Vagina (tissue), 2 donors: ENCODE data around the gene SGIP1. TPM values are rescaled to one million over a fixed set of nuclear protein-coding genes. Genes with fewer than 3 reads are reported as not detected.

Experiments
- DNase-seq, 2 donors: peaks; one replicate each; pipeline ENCODE4 v3.0.0-alpha.2; 2017; ENCODE audit errors: extremely low spot score in 2 of 2
- H3K27ac ChIP-seq: fragments of 200-600 bp; sonication (generic); one replicate; pipeline ENCODE4 v1.5.1; 2019
- H3K27me3 ChIP-seq: fragments of 200-600 bp; sonication (generic); one replicate; pipeline ENCODE4 v1.5.1; 2019
- H3K36me3 ChIP-seq, 2 donors: fragments of 200-600 bp; sonication (generic); one replicate each; pipeline ENCODE4 v1.5.1; 2017 to 2019
- H3K4me1 ChIP-seq: fragments of 200-600 bp; sonication (generic); one replicate; pipeline ENCODE4 v1.5.1; 2019
- H3K4me3 ChIP-seq, 2 donors: fragments of 200-600 bp; sonication (generic); 1 replicate in 1 of 2; 2 replicates in 1 of 2; pipeline ENCODE4 v1.5.1; 2016 to 2019
- H3K9me3 ChIP-seq: fragments of 200-600 bp; sonication (generic); one replicate; pipeline ENCODE4 v1.5.1; 2019
- CTCF ChIP-seq, 3 experiments: fragments of 450-650 bp in 2 of 3; fragments of 200-600 bp in 1 of 3; sonication (generic) in 1 of 3; IDR thresholded peaks; one replicate each; pipeline ENCODE4 v1.5.1; 2017 to 2019; ENCODE audit warnings: antibody characterized with exemption in 3 of 3, mild to moderate bottlenecking in 2 of 3, moderate library complexity in 2 of 3
- POLR2A ChIP-seq, 2 donors: fragments of 450-650 bp; IDR thresholded peaks; one replicate each; pipeline ENCODE4 v1.6.1; 2017; ENCODE audit warnings: antibody characterized with exemption in 2 of 2, mild to moderate bottlenecking in 2 of 2, moderate library complexity in 2 of 2
- POLR2AphosphoS5 ChIP-seq, 2 donors: sonication (generic); formaldehyde crosslinking; IDR thresholded peaks; one replicate each; pipeline ENCODE4 v1.9.0; 2017; ENCODE audit warnings: antibody characterized with exemption in 2 of 2, mild to moderate bottlenecking in 2 of 2, low read depth in 1 of 2; ENCODE audit not compliant: insufficient read depth in 1 of 2
- intact Hi-C: fragments of 100-400 bp; cut with DNase I; formaldehyde crosslinking; loops from one replicate; pipeline ENCODE4 v1.15.1; 2023
- total RNA-seq: library from RNA; depleted of rRNA; stranded (reverse); fragments of >200 nt; gene quantifications from one replicate; pipeline ENCODE4 v1.2.3, GENCODE V29; 2016

SGIP1 gene
- total RNA-seq, 1 donor from 2014 or later = 14.0 TPM

GRCh38 chr1:66626261-66626660, 92.3 kb downstream of the SGIP1 start:
- peaks cover 7% of the 10 kb centered on the region for H3K4me1 ChIP-seq
- no peak overlapping the region for H3K4me3 ChIP-seq
- no peak for TF ChIP-seq POLR2AphosphoS5 (IDR thresholded peaks at IDR 0.05; ENCODE audit: insufficient read depth in 1 of 2, low read depth in 1 of 2)
- no peak for DNase-seq
- H3K27ac ChIP-seq = no peak overlapping the region
- no peaks in the 10 kb centered on the region for H3K27me3 ChIP-seq
- H3K36me3 ChIP-seq = no peaks in the 10 kb centered on the region
- no peaks in the 10 kb centered on the region for H3K9me3 ChIP-seq
- intact Hi-C loops = no loop called here

- Histone ChIP-seq H3K4me3 (no peak overlapping the region), H3K36me3 (no peaks in the 10 kb centered on the region), H3K27me3 (no peaks in the 10 kb centered on the region), H3K27ac (no peak overlapping the region), H3K9me3 (no peaks in the 10 kb centered on the region), H3K4me1 (peaks cover 11% of the 10 kb centered on the region)
- intact Hi-C loops = no loop called here
- no peak for DNase-seq
- no peak for TF ChIP-seq POLR2AphosphoS5 (IDR thresholded peaks at IDR 0.05; ENCODE audit: insufficient read depth in 1 of 2, low read depth in 1 of 2)
- TF ChIP-seq POLR2A (IDR thresholded peaks at IDR 0.05) = no peak
- no peak for TF ChIP-seq CTCF (IDR thresholded peaks at IDR 0.05)
Measured at GRCh38 chr1:66628926-66629325, 95.0 kb downstream of the SGIP1 start.

- DNase-seq = no peak
- Histone ChIP-seq H3K27ac (no peak overlapping the region), H3K4me3 (no peak overlapping the region), H3K27me3 (no peaks in the 10 kb centered on the region), H3K9me3 (no peaks in the 10 kb centered on the region), H3K36me3 (no peaks in the 10 kb centered on the region), H3K4me1 (peaks cover 5% of the 10 kb centered on the region)
- intact Hi-C loops = no loop called here
- TF ChIP-seq POLR2A (IDR thresholded peaks at IDR 0.05) (no peak), POLR2AphosphoS5 (IDR thresholded peaks at IDR 0.05; ENCODE audit: insufficient read depth in 1 of 2, low read depth in 1 of 2) (no peak), CTCF (IDR thresholded peaks at IDR 0.05) (no peak)
Measured at GRCh38 chr1:66633159-66633558, 99.2 kb downstream of the SGIP1 start.

- H3K9me3 ChIP-seq = no peaks in the 10 kb centered on the region
- H3K36me3 ChIP-seq = no peaks in the 10 kb centered on the region
- no peaks in the 10 kb centered on the region for H3K27me3 ChIP-seq
- no peak overlapping the region for H3K27ac ChIP-seq
- no peak for DNase-seq
- intact Hi-C loops = no loop called here
- no peak for TF ChIP-seq POLR2A (IDR thresholded peaks at IDR 0.05)
- no peak for TF ChIP-seq CTCF (IDR thresholded peaks at IDR 0.05)
- no peak for TF ChIP-seq POLR2AphosphoS5 (IDR thresholded peaks at IDR 0.05; ENCODE audit: insufficient read depth in 1 of 2, low read depth in 1 of 2)
- peaks cover 5% of the 10 kb centered on the region for H3K4me1 ChIP-seq
- H3K4me3 ChIP-seq = no peak overlapping the region
Measured at GRCh38 chr1:66637146-66637545, 103.2 kb downstream of the SGIP1 start.

- H3K36me3 ChIP-seq = peaks cover 0 to 5% of the 10 kb centered on the region in 2 donors
- no peak for DNase-seq
- H3K4me1 ChIP-seq = no peaks in the 10 kb centered on the region
- H3K27ac ChIP-seq = no peak overlapping the region
- no peaks in the 10 kb centered on the region for H3K27me3 ChIP-seq
- intact Hi-C loops = no loop called here
- TF ChIP-seq CTCF (IDR thresholded peaks at IDR 0.05) = no peak
- TF ChIP-seq POLR2A (IDR thresholded peaks at IDR 0.05) = no peak
- TF ChIP-seq POLR2AphosphoS5 (IDR thresholded peaks at IDR 0.05; ENCODE audit: insufficient read depth in 1 of 2, low read depth in 1 of 2) = no peak
- no peak overlapping the region for H3K4me3 ChIP-seq
- no peaks in the 10 kb centered on the region for H3K9me3 ChIP-seq
Measured at GRCh38 chr1:66641891-66642473, 108.0 kb downstream of the SGIP1 start.
